ENCODE results near the gene NCOA6.

NCOA6 gene

DNA sequence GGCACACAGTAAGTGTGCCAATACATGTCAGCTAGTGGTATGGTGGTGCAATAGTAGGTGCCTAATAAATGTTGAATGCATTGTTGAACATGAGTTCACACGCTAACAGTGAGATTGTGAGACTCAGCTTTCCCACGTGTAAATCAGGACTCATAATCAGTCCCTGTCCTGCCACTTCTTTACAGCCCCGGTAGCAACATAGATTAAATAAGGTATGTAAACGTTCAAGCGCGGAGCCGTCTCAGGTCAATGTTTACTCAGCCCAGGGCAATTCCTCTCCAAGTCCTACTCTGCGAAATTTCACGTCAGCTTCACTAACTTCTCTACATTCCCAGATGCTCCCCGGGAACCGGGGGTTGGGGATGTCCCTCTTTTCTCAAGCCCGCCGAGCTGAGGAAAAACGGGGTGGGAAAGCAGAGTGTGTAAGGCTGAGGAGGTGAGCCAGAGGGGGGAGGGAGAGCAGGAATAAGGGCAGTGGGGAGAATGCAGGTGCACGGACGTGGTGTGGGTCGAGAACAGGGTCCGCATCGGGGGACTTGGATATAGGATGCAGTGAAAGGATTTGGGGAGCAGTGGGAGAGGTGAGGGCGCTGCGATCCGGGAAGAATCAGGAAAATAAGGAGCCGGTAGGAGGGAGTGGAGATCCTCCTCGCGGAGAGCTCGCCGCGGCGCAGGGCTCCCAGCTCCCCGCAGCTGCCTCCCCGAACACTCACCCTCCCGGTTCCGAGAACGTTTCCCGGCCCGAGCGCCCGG lies 121.9 kb downstream of the NCOA6 start:
- no peak for DNase-seq

DNA sequence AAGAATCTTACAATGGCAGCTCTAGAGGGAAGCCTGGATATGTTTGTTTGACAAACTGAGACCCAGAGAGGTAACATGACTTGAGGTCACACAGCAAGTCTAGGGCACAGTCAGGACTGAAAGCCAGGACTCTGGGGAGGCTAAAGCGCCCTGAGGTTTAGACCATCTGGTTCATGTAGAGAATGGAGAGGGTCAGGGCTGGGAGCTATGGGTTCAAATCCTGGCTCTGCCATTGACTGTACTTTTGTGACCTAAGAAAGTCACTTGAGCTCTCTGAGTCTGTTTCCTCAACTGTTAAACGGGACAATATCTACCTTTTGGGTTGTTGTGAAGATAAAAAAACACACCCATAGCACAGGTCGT lies 122.4 kb downstream of the NCOA6 start:
- DNase-seq: no peak

GRCh38 chr20:34701405-34702085 lies 123.9 kb downstream of the NCOA6 start:
- no peak for DNase-seq

GRCh38 chr20:34693414-34693813 lies 132.0 kb downstream of the NCOA6 start:
- no peak for DNase-seq

GRCh38 chr20:34691838-34692237 lies 133.6 kb downstream of the NCOA6 start:
- no peak for DNase-seq

- no peak for DNase-seq
Observed at GRCh38 chr20:34689486-34689885, 136.0 kb downstream of the NCOA6 start.

GRCh38 chr20:34683667-34684066 lies 141.8 kb downstream of the NCOA6 start:
- DNase-seq: no peak

DNA sequence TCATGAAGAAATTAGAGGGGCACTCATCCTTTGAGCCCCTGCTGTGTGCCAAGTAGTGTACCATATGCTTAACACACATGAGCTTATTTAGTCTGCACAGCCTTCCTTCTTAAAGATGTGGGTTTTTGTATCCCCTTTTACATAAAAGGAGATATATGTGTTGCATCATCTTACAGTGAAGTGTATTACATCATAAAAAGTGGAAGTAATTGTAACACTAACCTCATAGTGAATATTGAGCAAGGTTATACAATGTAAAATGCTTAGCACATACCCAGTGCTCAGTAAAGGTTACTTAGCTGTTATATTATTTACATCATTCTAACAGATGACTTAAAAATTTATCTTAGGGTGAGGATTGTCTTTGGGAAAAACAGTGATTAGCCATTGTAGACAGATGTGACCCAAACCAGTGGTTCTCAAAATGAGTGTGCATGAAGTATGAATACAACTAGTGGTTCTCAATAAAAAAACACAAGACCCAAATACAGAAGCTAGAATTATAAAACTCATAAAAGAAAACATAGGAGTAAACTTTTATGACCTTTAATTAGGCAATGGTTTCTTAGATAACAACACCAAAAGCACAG lies 144.8 kb downstream of the NCOA6 start:
- no peak for DNase-seq

GRCh38 chr20:34676642-34677373 lies 148.6 kb downstream of the NCOA6 start, which contains the start of gene PIGU:
TSS of gene PIGU (minus strand) at chr20:34677092. CDS start at chr20:34677085, 7 bp downstream.
- peak; percentile 98 for DNase-seq

DNA sequence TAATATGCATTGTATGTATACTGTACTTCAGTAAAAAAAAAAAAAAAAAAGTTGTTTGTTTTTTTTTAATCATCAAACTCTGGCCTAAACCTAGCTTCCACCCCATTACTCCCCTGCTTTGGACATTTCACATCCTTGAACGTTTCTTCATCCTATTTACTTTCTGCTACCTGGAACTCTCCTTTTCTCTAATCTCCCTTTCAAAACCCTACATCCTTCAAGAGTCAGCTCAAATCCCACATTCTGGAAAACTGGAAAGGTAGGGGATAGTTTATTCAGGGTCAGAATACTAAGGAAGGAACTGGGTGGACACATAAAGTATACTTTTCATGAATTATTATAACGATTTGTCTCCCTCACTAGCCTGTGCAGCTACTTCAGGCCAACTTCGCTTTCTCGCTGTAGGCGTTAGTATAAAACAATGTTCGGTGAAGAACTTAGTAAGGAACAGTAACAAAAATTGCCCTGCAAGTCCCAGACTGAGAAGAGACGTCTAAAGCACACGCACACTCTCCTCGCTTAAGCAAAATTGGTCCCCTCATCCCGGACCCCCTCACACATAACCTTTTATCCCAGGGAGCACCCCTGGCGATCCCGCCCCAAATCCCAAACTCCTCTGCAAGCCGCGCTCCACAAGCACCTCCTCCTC lies 149.3 kb downstream of the NCOA6 start:
- no peak for DNase-seq

- DNase-seq: no peak
Observed at GRCh38 chr20:34675561-34675960, 149.9 kb downstream of the NCOA6 start.

DNA sequence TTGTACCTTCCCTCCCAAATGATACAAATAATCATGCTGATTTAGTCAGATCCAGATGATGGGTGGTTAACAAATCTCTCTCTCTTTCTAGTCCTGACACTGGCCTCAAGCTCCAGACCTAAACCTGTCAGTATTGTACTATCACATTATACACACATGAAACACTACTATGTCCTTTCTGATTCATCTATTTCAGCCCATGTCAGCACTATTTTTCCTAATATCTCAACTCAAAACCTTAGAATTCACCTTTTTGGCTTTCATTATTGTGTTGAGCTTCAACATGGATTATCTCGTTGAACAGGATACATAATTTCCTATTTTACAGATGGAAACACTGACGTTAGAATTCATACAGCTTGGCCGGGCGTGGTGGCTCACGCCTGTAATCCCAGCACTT lies 152.0 kb downstream of the NCOA6 start:
- no peak for DNase-seq

- no peak for DNase-seq
Observed at GRCh38 chr20:34669094-34669493, 156.4 kb downstream of the NCOA6 start.
